SK-N-SH (cell line): ENCODE data around the gene TK2.

Experiments
- EP300 ChIP-seq, 2 experiments: IDR thresholded peaks; 2 replicates each; pipeline versions ENCODE4 v1.4.0 to v1.6.1; 2012; ENCODE audit warnings: borderline replicate concordance in 1 of 2, low read depth in 1 of 2, low read length in 1 of 2
- EZH2phosphoT487 ChIP-seq: fragments of 200-600 bp; sonication (generic); IDR thresholded peaks from 2 replicates; pipeline ENCODE4 v1.6.1; 2017; ENCODE audit warnings: low read depth, mixed run types, mild to moderate bottlenecking, antibody characterized with exemption, moderate library complexity, borderline replicate concordance
- RAD21 ChIP-seq: IDR thresholded peaks from 2 replicates; pipeline ENCODE4 v1.6.1; 2012; ENCODE audit warnings: mild to moderate bottlenecking, low read length
- TF ChIP-seq, protein P1 (sequence below): fragments of 200-600 bp; sonication (generic); IDR thresholded peaks from 2 replicates; pipeline ENCODE4 v1.6.1; 2017; ENCODE audit warnings: antibody characterized with exemption, mild to moderate bottlenecking, moderate library complexity

GRCh38 chr16:66542396-66542795 is 7.5 kb downstream of the TK2 start:
- TF ChIP-seq EZH2phosphoT487: no peak
- TF ChIP-seq, protein P1, sequence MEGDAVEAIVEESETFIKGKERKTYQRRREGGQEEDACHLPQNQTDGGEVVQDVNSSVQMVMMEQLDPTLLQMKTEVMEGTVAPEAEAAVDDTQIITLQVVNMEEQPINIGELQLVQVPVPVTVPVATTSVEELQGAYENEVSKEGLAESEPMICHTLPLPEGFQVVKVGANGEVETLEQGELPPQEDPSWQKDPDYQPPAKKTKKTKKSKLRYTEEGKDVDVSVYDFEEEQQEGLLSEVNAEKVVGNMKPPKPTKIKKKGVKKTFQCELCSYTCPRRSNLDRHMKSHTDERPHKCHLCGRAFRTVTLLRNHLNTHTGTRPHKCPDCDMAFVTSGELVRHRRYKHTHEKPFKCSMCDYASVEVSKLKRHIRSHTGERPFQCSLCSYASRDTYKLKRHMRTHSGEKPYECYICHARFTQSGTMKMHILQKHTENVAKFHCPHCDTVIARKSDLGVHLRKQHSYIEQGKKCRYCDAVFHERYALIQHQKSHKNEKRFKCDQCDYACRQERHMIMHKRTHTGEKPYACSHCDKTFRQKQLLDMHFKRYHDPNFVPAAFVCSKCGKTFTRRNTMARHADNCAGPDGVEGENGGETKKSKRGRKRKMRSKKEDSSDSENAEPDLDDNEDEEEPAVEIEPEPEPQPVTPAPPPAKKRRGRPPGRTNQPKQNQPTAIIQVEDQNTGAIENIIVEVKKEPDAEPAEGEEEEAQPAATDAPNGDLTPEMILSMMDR: no peak
- no peak for TF ChIP-seq RAD21
- no peak for TF ChIP-seq EP300 (IDR thresholded peaks at IDR 0.05; ENCODE audit: borderline replicate concordance in 1 of 2, low read depth in 1 of 2, low read length in 1 of 2)
